GM19324 (cell line): ENCODE measurements around the gene PICK1.
"Not testable (repeated sequence)": the region's sequence is repeated elsewhere in the genome, so short reads cannot be mapped to it uniquely, and the experiment has no call there.

Source experiments
- ATAC-seq: cut with Tn5 transposase; IDR thresholded peaks from one replicate; pipeline ENCODE4 v1.9.1; 2021; ENCODE audit warnings: mild to moderate bottlenecking, moderate library complexity; ENCODE audit not compliant: unreplicated experiment, low FRiP score

The PICK1 gene

DNA sequence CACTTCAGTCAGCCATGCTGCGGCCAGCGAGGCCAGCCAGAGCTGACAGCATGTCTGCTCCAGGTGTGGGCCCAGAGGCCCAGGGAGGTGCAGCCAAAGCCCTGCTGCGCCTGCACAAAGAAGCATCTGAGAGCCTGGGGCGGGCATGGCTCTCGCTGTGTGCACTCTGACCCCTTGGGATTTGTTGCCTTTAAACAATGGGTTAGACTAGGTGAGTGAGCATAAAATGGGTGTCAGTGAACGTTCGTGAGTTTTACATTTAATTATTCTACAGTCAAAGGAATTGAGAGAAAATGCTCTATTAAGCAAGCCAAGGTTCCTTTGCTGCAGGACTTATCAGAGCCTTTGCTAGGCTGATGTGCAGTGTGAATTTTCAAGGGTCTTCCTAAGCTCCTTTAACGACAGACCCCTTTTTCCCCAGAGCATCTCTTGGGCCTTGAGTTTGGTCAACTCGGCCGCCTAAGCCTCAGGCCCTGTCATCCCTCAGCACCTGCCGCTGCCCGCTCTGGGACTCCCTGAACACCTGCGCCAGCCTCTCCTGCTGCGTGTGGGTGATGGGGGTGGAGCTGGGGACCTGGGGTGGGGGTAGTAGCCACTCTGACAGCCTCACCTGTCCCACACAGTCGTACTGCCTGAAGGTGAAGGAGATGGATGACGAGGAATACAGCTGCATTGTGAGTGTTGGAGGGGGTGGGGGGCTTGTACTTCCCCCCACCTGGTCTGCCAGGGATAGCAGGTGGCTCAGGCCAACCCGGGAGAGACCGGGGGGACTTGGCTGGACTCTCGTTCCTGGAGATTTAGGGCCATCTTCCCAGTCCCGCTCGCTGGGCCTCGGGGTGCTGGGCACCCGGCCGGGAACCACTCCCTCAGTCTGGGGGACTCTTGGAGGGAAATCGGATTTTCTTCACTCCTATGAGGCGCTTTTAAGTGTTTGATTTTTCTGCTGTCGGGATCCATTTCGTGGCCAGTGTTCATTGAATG lies 16.2 kb downstream of the PICK1 start:
- ATAC-seq, result no peak

- ATAC-seq, result no peak
Measured at GRCh38 chr22:38074181-38075104, 17.2 kb downstream of the PICK1 start.

- ATAC-seq, result no peak
Measured at GRCh38 chr22:38075105-38075825, 18.1 kb downstream of the PICK1 start.

DNA sequence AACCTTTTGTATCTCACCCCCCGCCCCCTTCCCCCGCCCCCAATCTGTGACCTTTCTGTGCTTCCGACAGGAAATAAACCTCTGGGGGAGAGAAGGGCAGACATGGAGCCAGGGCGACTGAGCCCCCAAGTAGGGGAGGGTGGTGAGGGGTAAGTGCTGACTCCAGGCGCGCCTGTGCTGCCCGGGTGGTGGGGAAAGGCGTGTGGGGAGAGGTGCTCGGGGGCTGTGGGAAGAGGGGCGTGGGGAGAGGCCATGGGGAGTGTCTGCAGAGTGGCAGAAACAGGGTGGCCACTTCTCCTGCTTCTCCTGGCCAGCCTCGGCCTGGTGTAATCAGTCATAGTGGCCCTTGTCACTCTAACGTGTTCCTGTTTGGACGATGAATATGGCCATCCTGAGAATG lies 18.8 kb downstream of the PICK1 start:
- no peak for ATAC-seq

GRCh38 chr22:38077096-38077495 lies 19.9 kb downstream of the PICK1 start:
- no peak for ATAC-seq

DNA sequence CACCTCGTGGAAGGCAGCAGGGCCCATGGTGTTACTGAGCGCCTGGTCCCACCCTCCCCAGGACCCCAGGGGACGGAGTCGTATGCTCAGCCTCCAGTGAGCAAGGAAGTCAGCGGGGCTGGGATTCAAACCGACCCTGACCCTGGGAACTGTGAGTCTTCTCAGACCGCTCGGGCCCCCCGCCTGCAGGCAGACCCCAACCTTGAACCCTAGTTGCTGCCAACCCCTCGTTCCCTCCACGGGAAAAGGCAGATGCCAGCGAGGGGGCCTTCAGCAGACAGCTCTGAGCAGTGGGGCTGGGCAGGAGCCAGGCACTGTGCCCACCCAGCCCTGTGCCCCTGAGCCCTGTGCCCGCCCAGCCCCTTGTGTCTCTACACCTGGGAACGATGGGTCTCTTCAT lies 20.4 kb downstream of the PICK1 start:
- no peak for ATAC-seq

DNA sequence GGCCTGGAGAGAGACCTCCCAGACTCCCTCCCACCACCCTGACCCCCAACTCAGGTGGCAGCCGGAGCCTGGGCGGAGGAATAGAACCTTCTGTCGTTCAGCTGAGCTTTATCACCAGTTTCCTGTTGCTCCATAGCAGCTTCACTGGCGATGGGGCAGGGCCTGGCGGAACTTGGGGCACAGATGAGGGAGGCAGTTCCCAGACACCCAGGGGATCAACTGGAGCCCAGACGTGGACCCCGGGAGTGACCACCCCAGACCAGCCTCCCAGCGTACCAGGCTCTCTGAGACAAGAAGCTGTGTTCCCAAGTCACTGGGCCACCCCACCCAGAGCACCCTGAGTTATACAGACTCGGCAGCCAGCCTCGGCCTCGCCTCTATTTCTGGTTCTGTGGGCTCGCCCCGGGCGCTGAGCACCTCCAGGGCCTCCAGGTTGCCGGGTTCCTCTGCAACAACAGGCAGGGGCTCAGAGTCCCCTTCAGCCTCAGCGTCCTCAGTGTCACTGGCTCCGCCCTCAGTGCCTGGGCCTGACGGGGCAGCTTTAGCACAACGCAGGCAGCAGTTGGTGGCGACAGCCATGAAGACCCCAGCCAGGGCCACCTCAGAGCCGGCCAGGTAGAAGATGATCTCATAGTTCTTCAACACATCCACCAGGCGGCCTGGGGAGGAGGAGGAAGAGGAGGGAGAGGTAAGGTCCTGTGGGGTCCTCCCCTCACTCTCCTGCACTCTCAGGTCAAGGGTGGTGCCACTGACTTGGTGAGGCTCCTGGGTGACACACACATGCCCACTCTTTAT lies 21.0 kb downstream of the PICK1 start:
- no peak for ATAC-seq

- ATAC-seq, result not testable (repeated sequence)
Measured at GRCh38 chr22:38079208-38079607, 22.0 kb downstream of the PICK1 start.

GRCh38 chr22:38079804-38080203 lies 22.6 kb downstream of the PICK1 start:
- ATAC-seq, result no peak

GRCh38 chr22:38080474-38080849 lies 23.3 kb downstream of the PICK1 start:
- ATAC-seq, result no peak

- ATAC-seq, result no peak
Measured at GRCh38 chr22:38080850-38081635, 23.8 kb downstream of the PICK1 start.

DNA sequence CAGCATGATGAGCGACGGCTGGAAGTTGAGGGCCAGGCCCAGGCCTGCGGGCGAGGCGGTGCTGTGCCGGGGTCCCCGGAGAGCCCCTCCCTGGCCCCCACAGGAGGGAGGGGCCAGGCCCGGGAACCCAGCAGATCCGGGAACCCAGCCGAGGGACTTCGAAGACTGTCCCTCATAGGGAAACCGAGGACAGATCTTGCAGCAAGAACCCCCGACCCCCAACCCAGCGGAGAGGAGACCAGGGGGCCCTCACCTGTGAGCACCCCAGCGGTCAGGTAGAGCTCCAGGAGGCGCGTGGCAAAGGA lies 24.4 kb downstream of the PICK1 start:
- ATAC-seq, result no peak

- no peak for ATAC-seq
Measured at GRCh38 chr22:38081941-38082828, 25.0 kb downstream of the PICK1 start.

DNA sequence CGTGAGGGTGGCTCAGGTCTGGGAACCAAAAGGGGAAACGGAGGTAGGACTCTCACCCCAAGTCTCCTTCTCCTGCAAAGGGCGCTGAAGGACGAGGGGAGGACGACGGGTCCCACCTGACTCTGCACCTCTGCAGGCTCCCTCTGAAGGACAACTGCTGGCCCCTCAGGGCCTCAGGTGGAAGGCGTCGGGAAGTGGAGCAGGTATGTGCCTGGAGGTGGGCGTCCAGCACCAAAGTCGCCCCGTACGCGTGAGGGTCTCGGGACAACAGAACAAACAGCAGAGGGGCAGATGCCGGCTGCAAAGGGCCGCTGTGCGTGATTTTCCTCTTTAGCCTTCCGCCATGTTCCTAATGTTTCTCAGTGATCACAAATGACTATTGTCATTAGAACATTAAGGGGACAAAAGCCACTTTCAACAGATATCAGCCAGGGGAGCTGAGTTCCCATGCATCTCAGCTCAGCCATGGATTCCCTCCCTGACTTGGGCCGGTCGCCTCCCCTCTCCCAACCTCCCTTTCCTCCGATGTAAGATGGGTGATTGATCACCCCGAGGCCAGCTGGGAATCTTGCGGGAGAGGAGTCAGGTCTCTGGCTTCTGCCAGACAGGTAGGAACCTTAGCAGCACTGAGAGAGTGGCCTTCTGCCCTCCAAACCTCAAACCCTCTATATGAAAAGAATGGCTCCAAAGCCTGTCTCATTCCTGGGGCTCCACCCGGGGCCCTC lies 25.9 kb downstream of the PICK1 start:
- no peak for ATAC-seq

- ATAC-seq, result no peak
Measured at GRCh38 chr22:38083931-38084631, 26.9 kb downstream of the PICK1 start, which contains the start of gene SLC16A8. SLC16A8 (minus strand) TSS chr22:38084184; CDS start chr22:38082873, 1,311 bp downstream.

GRCh38 chr22:38085056-38085455 lies 27.9 kb downstream of the PICK1 start:
- no peak for ATAC-seq

DNA sequence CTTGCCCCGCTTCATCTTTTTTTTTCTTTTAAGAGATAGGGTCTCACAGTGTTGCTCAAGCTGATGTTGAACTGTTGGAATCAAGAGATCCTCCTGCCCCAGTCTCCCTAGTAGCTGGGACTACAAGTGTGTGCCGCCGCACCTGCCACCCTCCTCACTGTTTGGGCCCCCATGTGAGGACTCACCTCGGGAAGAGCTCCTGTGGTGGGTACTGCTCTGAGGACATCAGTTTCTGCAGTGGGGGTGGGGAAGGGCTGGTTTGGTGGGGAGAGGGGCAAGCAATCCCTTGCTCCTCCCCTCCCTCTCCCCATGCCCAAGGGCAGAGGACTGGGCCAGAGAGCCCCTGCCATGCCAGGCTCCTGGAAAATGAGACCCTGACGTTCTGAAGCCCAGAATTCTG lies 28.3 kb downstream of the PICK1 start:
- ATAC-seq, result no peak
